ENCODE data around the gene AP2A1. TPM values are rescaled to one million over a fixed set of nuclear protein-coding genes. Genes with fewer than 3 reads are reported as not detected.
A peak's percentile ranks its signal among the peaks of the same experiment; 100 is the strongest.

The AP2A1 gene
- total RNA-seq, 3 donors from 2014 or later (not counting 1 experiment from before 2014, with no cell fraction given), result 137 to 163 (median 161) TPM

DNA sequence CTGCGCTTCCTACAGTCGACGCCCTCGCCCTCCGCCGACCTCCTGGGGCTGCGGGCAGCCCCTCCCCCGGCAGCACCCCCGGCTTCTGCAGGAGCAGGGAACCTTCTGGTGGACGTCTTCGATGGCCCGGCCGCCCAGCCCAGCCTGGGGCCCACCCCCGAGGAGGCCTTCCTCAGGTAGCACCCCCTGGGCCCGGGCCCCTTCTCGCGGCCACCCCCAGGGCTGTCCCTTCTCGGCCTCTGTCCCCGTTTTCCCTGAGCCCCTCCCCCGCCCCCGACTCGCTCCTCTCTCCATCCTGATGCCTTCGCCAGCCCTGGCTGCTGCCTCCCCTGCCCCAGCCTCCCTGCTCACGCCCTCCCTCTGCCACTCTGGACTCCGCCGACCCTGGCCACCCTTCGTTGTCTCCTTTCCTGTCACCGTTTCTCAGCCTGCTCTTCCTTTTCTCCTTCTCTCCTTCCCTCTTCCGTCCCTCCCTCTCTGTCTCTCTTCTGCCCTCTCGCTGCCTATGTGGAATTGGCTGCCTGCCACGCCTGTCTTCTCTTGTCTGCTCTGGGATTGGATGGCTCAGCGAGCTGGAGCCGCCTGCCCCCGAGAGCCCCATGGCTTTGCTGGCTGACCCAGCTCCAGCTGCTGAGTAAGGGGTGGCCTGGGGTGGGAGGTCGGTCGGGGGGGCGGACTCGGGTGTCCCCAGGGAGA is 35.3 kb downstream of the AP2A1 start:
- H3K9me3 ChIP-seq (ENCODE audit: control insufficient read depth, insufficient read depth, low read length), result no peaks in the 10 kb centered on the region
- DNase-seq (no peak), ATAC-seq (no peak)
- Mint-ChIP-seq H3K4me1 (no peaks in the 10 kb centered on the region), H3K9me3 (no peaks in the 10 kb centered on the region), H3K27ac (peak overlapping the region in 1 of 2 donors; percentile 38), H3K4me3 (no peak overlapping the region), H3K36me3 (no peaks in the 10 kb centered on the region), H3K27me3 (ENCODE audit: low read depth in 2 of 2) (no peaks in the 10 kb centered on the region)
- TF ChIP-seq, protein P1, sequence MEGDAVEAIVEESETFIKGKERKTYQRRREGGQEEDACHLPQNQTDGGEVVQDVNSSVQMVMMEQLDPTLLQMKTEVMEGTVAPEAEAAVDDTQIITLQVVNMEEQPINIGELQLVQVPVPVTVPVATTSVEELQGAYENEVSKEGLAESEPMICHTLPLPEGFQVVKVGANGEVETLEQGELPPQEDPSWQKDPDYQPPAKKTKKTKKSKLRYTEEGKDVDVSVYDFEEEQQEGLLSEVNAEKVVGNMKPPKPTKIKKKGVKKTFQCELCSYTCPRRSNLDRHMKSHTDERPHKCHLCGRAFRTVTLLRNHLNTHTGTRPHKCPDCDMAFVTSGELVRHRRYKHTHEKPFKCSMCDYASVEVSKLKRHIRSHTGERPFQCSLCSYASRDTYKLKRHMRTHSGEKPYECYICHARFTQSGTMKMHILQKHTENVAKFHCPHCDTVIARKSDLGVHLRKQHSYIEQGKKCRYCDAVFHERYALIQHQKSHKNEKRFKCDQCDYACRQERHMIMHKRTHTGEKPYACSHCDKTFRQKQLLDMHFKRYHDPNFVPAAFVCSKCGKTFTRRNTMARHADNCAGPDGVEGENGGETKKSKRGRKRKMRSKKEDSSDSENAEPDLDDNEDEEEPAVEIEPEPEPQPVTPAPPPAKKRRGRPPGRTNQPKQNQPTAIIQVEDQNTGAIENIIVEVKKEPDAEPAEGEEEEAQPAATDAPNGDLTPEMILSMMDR (IDR thresholded peaks at IDR 0.05), result no peak
- H3K27me3 ChIP-seq (ENCODE audit: control insufficient read depth, insufficient read depth, low read length), result no peaks in the 10 kb centered on the region
- H3K36me3 ChIP-seq (ENCODE audit: control insufficient read depth, insufficient read depth, low read length), result peaks cover 70% of the 10 kb centered on the region
- no peak overlapping the region for H3K27ac ChIP-seq (ENCODE audit: low read length)
- intact Hi-C loops (cut with micrococcal nuclease), result no loop called here
- H3K4me3 ChIP-seq (ENCODE audit: low read length), result no peak overlapping the region
- H3K4me1 ChIP-seq (ENCODE audit: control insufficient read depth, insufficient read depth, low read length), result no peaks in the 10 kb centered on the region
- 94% methylated on average over 38 of the region's 38 CpGs for WGBS (ENCODE audit: insufficient coverage)

GRCh38 chr19:49802836-49803528 is 36.2 kb downstream of the AP2A1 start:
- DNase-seq (no peak), ATAC-seq (no peak)
- no peak overlapping the region for H3K4me3 Mint-ChIP-seq
- intact Hi-C loops (cut with micrococcal nuclease), result no loop called here
- no peaks in the 10 kb centered on the region for H3K9me3 Mint-ChIP-seq
- no peaks in the 10 kb centered on the region for H3K4me1 Mint-ChIP-seq
- no peaks in the 10 kb centered on the region for H3K36me3 Mint-ChIP-seq
- no peak overlapping the region for H3K27ac ChIP-seq (ENCODE audit: low read length)
- 96% methylated on average over 22 of the region's 24 CpGs for WGBS (ENCODE audit: insufficient coverage)
- no peak overlapping the region for H3K4me3 ChIP-seq (ENCODE audit: low read length)
- H3K27me3 ChIP-seq (ENCODE audit: control insufficient read depth, insufficient read depth, low read length), result no peaks in the 10 kb centered on the region
- TF ChIP-seq, protein P1 (IDR thresholded peaks at IDR 0.05), result no peak
- peak overlapping the region in 1 of 2 donors; percentile 36 for H3K27ac Mint-ChIP-seq
- no peaks in the 10 kb centered on the region for H3K27me3 Mint-ChIP-seq (ENCODE audit: low read depth in 2 of 2)
- peaks cover 67% of the 10 kb centered on the region for H3K36me3 ChIP-seq (ENCODE audit: control insufficient read depth, insufficient read depth, low read length)
- H3K9me3 ChIP-seq (ENCODE audit: control insufficient read depth, insufficient read depth, low read length), result no peaks in the 10 kb centered on the region
- peaks cover 4% of the 10 kb centered on the region for H3K4me1 ChIP-seq (ENCODE audit: control insufficient read depth, insufficient read depth, low read length)

- Histone ChIP-seq H3K36me3 (ENCODE audit: control insufficient read depth, insufficient read depth, low read length) (peaks cover 62% of the 10 kb centered on the region), H3K4me1 (ENCODE audit: control insufficient read depth, insufficient read depth, low read length) (peaks cover 9% of the 10 kb centered on the region), H3K27me3 (ENCODE audit: control insufficient read depth, insufficient read depth, low read length) (no peaks in the 10 kb centered on the region), H3K9me3 (ENCODE audit: control insufficient read depth, insufficient read depth, low read length) (no peaks in the 10 kb centered on the region), H3K4me3 (ENCODE audit: low read length) (no peak overlapping the region), H3K27ac (ENCODE audit: low read length) (no peak overlapping the region)
- no peaks in the 10 kb centered on the region for H3K9me3 Mint-ChIP-seq
- peaks cover 0 to 5% of the 10 kb centered on the region in 2 donors for H3K4me1 Mint-ChIP-seq
- intact Hi-C loops (cut with micrococcal nuclease), result no loop called here
- H3K27ac Mint-ChIP-seq, result peak overlapping the region in 1 of 2 donors; percentile 36
- no peak for DNase-seq
- ATAC-seq, result no peak
- TF ChIP-seq, protein P1 (IDR thresholded peaks at IDR 0.05), result no peak
- H3K4me3 Mint-ChIP-seq, result no peak overlapping the region
- 96% methylated on average over 6 of the region's 6 CpGs for WGBS (ENCODE audit: insufficient coverage)
- H3K27me3 Mint-ChIP-seq (ENCODE audit: low read depth in 2 of 2), result no peaks in the 10 kb centered on the region
- H3K36me3 Mint-ChIP-seq, result no peaks in the 10 kb centered on the region
These were observed 36.7 kb downstream of the AP2A1 start for GRCh38 chr19:49803529-49803856.
